ENCODE measurements around the gene DOCK10.

GRCh38 chr2:225002656-225003045 lies 39.6 kb downstream of the DOCK10 start:
- TF ChIP-seq CTCF (IDR thresholded peaks at IDR 0.05; ENCODE audit: low read depth, low read length), result no peak
- TF ChIP-seq POLR2A (IDR thresholded peaks at IDR 0.05; ENCODE audit: extremely low read depth, insufficient read length), result no peak
